Middle frontal gyrus (tissue), 1 donor: ENCODE data around the gene MYO18A.

Experiments
- DNase-seq: peaks from one replicate; pipeline ENCODE4 v3.0.0-alpha.2; 2015; ENCODE audit warnings: low spot score; ENCODE audit errors: extremely low spot score

The MYO18A gene

DNA sequence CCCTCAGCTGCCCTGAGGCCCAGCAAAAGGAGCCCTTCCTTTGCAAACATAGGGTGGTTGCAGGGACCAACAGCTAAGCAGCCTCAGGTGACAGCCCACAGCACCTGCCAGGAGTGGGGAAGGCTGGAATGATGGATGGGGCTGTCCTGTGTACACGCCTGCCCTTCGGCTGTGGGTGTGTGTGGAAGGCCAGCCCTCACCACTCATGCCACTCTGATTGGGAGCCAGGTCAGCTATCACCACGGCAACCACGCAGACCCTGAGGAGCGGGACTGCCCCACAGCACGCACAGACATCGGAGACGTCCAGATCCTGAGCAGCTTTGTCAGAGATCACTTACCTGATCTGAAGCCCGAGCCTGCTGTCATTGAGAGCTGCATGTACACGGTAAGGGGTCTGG lies 125.4 kb downstream of the MYO18A start:
- no peak for DNase-seq

DNA sequence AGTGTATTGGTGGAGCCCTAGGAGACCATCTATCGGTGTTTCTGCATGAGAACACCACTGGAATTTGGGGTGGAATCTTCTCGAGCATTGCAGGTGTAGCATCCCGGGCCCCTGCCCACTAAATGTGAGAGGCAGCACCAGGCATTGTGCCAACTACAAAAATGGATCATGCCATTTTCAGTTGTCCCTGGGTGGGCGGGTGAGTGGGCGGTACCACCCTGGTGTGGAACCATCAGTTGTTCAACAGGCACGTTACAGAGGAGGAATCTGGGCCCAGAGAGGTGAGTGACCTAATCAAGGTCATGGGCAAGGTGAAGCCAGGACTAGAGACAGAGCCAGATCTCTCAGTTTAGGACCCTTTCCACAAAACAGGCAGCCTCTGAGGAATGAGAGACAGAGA lies 128.5 kb downstream of the MYO18A start:
- no peak for DNase-seq

DNA sequence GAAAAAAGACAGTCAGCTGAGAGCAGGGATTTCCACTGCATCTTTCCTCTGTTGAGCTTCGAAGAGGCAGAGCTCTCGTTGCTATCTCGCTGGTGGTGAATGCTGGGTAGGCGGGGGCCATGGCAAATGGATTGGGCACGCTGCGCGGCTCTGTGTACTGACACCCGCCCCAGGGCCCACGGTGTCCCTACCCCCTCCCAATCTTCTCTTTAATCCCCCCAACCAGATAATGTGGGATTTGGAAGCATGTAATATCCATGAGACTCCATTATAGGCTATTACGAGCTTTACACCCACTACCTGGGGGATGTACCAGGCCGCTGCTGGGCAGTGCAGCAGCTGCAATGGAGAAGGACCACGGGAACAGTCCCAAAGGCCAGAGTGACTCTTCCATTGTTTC lies 129.0 kb downstream of the MYO18A start:
- DNase-seq: no peak

DNA sequence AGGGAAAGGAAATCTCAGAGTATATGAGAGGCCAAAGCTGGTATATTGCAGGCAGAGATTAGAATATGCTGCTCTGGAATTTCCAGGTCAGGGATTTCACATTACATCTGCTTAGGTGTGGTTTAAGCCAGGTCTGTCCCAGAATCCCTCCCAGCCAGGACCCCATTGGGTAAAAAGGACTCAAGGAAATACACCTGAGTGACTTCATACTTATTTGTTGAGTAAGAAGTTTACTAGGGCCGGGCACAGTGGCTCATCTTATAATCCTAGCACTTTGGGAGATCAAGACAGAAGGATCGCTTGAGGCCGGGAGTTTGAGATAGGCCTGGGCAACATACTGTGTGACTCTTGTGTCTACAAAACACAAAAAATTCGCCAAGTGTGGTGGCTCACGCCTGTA lies 130.0 kb downstream of the MYO18A start:
- no peak for DNase-seq

DNA sequence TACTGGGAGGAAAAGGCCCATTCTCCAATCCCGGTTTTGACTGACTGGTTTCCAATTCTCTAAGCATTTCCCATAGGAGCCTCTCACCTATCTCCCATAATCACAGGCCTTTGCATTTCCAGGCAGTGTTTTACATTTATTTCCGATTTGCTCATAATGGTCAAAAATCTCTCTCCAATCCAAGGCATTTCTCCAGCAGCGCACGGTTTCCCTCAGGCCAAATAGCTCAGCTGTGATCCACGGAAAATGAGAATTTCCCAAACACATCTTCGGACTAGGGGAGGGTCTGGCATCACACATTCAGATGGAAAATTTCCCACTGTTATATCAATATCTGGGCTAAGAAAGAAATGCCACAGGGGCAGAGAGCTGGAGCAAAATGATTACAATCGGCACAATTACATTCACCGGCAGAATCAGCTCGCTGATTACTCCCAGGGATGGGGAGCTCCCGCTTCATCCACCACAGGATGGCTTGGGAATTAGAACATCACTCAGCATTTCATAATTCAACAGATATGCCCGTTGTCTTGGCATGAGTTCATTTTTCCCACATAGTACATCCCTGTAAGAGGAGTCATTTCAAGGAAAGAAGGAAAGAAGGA lies 130.6 kb downstream of the MYO18A start:
- DNase-seq: no peak

DNA sequence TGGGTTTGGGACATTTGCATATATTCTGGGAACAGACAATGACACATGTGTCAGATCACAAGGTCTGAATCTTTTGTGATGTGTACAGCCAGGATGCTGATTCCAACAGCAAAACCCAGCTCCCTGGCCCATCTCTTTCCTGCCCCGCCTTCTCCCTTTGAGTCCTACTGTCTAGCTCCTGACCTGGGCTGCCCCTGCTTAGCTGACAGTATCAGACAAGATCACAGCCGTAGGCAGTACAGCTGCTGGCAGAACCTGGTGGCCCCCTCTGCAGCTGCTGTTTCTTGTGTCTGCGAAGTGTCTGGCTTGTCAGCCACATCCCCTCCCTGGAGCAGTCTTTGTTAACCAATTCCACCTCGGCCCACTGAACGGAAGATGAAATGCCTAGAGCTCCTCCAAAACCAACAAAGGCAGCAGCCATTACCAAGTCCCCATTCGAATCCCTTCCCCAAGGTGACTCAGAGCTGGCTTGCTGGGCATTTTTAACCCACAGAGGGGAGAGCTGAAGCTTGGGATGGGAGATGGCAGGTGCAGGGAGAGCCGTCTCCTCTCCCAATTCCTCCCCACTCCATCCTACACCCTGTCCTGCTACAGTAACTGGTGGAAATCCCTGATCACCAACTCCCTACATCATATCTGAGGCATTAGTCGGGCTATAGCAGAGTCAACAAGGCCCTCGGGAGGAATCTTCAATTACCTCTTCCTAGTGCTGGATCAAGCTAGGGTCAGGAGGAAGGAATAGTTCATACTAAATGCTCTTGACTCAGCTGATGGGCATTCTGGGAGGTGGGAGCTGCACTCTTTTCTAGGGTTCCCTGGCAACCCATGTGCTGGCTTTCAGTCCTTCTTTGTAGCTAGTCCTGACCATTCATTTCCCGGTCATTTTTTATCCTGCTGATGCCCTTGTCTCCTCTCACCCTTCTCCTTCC lies 131.5 kb downstream of the MYO18A start:
- no peak for DNase-seq

DNA sequence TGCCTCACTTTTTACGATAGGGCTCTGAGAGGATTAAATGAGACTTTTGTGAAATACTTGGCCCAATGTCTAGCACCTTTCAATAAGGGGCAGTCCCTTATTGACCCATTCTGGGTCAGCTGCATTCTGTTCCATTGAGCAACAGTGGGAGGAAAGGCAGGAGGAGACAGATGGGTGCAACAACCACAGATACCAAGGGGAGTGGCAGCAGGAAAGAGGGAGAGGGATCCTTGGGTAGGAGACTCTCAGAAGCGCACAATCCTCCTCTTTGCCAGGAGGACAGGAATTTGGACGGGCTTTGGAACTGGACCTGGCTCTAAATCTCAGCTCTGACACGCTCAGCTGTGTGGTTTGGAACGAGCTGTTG lies 133.7 kb downstream of the MYO18A start:
- DNase-seq: no peak

DNA sequence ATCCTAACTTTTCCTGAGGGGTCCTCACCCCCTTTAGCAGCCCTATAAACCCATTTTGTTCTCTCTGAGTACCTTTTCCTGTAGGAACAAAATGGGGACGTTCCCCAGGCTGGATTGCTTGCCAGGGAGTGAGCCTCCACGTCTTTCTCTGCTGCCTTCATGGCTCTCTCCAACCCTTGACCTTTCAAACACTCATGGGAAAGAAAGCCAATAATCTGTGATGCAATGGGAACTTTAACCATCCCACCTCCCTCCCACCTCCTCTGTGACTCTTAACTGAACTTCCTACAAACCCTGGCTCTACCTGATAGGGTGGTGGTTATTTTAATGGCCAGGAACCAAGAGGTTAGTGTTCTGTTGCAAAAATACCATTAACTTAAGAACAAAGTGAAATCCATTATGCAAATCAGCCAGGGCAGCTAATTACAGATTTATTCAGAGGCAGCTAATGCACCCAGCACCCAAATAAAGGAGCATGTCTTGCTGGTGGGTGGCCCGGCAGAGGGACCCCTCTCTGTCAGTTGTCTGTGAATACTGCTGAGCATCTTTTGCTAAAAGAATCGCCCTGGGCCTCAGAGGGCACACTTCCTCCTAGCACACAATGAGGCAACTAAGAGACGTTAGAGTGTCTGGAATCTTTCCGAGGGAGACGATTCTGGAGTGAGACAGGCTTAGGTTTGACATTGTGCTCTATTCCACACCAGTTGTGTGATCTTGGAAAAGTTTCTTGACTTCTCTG lies 134.3 kb downstream of the MYO18A start:
- DNase-seq: no peak

DNA sequence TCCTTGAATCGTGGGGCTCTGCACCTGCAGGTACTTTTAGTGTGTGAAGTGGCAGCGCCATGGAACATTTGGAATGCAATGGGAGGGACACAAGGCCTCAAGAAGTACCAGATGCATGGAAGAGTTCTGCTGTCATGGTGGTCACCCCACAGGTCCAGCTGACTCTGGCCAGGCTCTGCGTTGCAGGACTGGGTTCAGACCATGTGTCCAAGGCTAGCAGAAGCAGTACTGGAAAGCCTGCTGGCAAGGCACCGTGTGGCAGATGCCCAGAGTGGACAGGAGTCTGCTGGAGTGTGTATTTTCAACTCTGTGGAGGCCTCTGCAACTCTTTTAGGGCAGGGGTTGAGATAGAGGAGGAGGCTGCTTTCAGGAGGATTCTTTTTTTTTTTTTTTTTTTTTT lies 135.2 kb downstream of the MYO18A start:
- DNase-seq: no peak

DNA sequence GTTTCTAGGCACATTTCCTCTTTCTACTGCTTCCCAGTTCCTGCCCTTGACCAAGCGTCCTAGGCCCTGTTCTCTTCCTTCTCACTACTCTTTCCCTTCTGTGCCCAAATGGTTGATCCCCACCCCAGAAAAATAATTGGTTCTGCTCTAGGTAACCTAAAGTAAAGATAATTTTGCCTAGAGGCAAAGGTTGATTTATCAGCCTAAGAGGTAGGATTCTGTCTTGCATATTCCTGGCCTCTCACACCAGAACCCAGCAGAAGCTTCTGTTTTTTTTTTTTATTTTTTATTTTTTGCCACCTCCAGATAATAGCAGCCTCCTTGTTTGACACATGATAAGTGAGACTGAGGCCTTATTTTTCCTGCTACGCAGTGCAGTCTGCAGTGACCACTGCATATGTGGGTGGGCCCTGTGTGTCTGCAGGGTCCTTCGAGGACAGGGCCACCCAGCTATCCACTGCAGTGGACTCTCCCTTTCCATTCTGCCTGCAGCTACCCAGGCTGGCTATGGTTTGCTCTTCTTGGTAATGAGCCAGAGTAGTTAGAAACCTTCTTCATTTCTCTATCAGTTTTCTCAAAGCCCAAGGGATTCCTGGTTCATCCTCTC lies 136.6 kb downstream of the MYO18A start:
- DNase-seq: no peak

DNA sequence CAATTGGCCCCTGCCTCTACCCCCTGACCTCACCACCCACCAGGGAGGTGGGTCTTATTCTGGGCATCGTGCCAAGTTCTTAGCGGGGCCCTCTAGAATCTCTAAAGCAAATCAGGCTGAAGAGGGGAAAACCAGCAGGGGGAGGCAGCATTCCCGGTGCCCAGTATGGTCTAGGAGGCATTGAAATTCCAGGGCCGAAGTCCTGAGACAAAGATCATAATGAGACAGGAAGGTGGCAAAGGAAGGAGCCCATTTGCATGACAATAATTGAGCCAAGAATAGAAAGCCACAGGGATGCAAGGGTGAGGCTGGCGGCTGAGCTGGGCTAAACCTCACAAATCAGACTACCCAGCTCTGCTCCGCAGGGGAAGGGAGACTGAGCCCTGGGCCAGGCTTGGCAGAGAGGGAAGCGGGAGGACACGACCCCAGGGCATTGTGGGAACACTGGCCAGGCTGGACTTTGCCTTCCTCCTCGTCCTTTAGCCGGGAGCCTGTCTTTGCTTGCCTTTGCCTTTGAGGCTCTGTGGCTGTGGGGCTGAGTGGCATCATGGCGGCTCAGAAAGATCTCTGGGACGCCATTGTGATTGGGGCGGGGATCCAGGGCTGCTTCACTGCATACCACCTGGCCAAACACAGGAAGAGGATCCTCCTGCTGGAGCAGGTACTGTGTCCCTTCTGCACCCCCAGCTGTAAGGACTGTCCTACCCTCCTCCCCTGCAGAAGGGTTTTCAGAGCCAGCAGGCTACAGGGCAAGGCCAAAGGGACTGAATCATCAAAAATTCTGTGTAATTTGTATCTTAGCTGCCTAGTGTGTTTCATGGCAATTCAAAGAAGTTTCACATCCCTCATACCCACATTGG lies 137.3 kb downstream of the MYO18A start, which contains the start of gene PIPOX:
TSS of gene PIPOX (plus strand) at position 463 of the 860 bp plus-strand sequence. CDS start at position 548, 85 bp downstream.
- no peak for DNase-seq

DNA sequence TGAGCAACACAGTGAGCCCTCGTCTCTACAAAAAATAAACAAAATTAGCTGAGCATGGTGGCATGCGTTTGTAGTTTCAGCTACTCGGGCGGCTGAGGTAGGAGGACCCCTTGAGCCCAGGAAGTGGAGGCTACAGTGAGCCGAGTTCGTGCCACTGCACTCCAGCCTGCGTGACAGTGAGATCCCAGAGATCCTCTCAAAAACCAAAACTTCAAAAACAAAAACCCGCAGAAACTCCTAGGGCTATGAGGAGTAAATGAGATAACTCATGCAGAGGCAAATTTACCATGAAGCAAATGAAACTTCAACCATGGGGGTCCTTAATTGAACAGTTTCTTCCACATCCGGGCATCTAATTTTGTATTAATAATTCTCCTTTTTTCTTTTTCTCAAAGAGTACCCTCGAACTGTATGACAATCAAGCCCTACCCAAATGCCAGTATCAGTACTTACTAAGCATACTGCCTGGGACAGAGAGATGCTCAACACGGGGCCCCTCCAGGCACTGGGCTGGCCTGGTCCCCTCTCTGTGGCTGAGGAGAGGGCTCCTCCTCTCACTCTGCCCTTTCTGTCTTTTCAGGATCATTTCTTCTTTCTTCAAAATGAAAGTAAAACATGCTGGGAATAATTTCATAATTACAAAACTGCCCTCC lies 138.0 kb downstream of the MYO18A start:
- DNase-seq: no peak

DNA sequence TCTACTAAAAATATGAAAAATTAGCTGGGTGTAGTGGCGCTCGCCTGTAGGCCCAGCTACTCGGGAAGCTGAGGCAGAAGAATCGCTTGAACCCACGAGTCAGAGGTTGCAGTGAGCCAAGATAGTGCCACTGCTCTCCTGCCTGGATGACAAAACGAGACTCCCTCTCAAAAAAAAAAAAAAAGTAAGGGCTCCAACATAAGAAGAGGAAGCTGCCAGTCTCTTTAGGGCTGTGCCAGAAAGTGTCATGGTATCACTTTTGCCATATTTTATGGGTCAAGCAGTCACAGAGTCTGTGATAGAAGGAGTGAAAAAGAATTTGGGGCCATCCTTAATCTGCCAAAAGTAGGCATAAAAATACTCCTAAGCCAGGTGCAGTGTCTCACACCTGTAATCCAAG lies 138.6 kb downstream of the MYO18A start:
- DNase-seq: no peak

DNA sequence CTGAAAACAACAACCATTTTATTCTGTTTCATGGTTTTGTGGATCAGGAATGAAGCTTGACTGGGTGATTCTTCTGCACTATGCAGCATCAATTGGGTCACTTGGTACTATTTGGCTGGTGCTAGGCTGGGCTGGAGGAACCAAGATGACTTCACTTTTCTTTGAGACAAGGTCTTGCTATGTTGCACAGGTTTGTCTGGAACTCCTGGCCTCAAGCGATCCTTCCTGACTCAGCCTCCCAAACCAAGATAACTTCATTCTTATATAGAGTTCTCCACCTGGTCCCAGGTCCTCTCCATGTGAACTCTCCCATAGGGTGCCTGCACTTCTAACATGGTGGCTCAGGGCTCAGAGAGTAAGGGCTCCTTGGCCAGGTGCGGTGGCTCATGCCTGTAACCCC lies 139.1 kb downstream of the MYO18A start:
- DNase-seq: no peak

DNA sequence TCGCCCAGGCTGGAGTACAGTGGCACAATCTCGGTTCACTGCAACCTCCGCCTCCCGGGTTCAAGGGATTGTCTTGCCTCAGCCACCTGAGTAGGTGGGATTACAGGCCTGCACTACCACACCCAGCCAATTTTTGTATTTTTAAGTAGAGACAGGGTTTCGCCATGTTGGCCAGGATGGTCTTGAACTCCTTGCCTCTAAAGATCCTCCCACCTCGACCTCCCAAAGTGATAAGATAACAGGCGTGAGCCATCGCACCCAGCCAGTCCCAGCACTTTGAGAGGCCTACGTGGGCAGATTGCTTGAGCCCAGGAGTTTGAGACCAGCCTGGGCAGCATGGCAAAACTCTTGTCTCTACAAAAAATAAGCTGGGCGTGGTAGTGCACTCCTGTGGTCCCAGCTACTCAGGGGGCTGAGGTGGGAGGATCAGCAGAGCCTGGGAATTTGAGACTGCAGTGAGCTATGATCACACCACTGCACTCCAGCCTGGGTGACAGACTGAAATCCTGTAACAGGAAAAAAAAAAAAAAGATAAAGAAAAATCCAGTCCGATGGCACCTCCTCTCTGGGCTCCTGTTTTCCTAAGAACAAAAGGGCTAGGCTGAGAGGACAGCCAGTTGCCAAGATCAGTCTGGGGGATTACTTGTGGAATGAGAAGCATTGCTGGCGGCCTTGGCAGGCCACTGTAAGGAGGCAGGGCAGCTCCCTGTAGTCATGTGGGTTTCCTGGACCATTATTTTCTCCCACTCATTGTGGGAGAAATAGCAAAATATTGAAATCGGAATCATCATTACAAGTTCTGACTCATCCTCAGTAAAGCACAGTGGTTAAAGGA lies 140.2 kb downstream of the MYO18A start:
- DNase-seq: no peak

DNA sequence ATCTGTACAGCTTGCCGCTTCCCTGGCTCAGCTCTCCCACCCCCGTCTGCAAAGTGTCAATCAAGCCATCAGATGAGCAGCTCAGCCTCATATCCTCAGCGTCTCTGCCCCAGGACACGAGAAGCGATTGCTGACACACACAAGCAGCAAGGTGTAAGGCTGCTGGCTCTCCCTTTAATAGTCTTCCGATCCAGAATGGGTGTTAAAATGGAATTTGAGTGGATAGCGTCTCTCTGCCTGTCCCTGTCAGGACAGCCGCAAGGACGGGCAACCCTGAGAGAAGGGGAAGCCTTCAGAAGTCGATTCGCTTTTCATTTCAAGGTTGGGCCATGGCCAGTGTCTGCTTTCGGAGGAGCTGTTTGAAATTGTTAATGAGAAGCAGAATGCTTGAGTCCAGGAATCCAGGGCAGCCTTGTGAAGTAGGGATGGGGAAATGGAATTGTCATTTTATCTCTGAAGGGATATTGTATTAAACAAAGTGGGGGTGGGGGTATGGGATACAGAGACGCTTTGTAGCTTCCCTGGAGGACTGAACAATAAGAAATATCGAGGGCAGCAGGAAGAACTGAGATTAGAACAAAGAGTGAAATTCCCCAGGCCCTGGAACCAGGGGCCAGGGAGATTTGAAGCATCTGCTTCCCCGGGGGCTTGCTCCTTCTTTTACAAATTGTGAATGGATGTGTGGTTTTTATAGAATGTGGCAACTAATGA lies 142.0 kb downstream of the MYO18A start:
- no peak for DNase-seq

DNA sequence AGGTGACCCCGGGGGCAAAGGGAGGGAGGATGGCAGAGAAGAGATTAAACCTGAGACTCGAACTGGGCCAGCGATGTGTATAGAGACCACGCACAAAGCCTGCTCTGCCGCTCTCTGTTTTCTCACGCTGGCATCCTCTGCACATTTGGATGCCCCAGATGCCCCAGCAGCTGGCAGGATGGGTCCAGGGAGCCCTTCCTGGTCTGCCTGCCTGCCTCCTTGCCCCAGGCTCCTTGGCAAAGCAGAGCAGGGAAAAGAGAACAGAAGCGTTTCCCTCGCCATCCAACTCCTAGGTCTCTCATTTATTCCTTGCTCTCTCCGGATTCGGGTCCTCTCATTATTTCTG lies 142.5 kb downstream of the MYO18A start:
- DNase-seq: no peak

DNA sequence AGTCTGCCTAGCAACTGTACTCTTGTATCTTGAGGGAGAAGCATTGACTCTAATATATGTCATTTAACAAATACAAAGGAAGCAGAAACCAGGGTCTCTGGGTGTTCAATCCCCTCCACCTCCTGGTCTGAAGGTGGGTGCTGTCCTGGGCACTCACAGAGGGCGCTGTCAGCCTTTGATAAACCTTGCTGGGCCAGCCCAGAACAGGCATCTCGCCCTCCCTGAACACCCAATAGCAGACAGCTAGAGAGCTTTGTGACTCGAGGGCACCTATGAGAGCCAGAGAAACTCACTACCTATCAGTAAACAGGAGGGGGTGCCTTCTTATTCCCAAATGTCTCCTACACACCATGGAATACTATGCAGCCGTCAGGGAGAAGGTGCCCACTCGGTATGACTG lies 143.6 kb downstream of the MYO18A start:
- no peak for DNase-seq

DNA sequence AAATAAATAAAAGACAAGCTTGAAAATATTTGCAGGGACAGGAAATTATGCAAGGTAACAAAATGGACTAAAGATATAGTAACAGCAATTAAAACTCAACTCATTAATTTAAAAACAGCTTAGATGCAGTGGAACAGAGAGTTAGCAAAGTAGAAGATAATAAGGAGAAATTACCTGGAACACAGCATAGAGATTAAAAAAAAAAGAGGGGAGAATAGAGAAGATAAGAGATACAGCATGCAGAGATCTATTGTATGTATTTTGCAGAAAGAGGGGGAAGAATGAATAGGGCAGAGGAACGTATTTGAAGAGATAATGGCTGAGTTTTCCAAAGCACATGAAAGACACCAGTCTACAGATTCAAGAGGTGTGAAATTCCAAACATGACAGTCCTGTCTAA lies 145.7 kb downstream of the MYO18A start:
- no peak for DNase-seq
